Measurements from ENCODE around the gene LSAMP. TPM values are rescaled to one million over a fixed set of nuclear protein-coding genes. Genes with fewer than 3 reads are reported as not detected.
"Not testable (repeated sequence)": the region's sequence is repeated elsewhere in the genome, so short reads cannot be mapped to it uniquely, and the experiment has no call there.

The LSAMP gene
- total RNA-seq, 1 donor from 2014 or later, result not detected

- no peak for DNase-seq (ENCODE audit: low read depth in 2 of 2)
Measured at GRCh38 chr3:115761927-115762305, 683.4 kb downstream of the LSAMP start.

GRCh38 chr3:115760716-115761115 lies 684.6 kb downstream of the LSAMP start:
- DNase-seq (ENCODE audit: low read depth in 2 of 2), result no peak

GRCh38 chr3:115758076-115758763 lies 687.1 kb downstream of the LSAMP start:
- no peak for DNase-seq (ENCODE audit: low read depth in 2 of 2)

- not testable (repeated sequence) for DNase-seq (ENCODE audit: low read depth in 2 of 2)
Measured at GRCh38 chr3:115752978-115753377, 692.3 kb downstream of the LSAMP start.
